Measurements from ENCODE around the gene USB1. TPM values are rescaled to one million over a fixed set of nuclear protein-coding genes. Genes with fewer than 3 reads are reported as not detected.

The USB1 gene
- total and polyA plus RNA-seq, 4 donors = 8.9 to 40.7 (median 28.3) TPM

DNA sequence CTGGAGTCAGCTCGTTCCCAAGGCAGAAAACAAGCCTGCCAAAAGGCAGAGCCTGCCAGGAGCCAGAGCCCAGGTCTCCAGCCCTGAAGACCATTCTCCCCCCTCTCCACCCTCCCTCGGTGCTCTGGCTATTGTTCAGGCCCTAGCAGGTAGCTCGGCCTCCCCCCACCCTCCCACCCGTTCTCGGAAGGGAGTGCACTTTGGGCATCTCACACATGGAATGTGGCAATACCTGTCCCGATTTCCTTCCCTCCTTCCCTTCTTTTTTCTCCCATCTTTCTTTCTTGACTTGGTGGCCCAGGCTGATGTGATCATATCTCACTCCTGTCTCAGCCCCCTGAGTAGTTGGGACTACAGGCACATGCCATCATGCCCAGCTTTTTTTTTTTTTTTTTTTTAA, 42.7 kb upstream of the USB1 start:
- no peak for DNase-seq (ENCODE audit: low spot score)
- H3K36me3 ChIP-seq (ENCODE audit: control insufficient read depth in 4 of 4, insufficient read depth in 3 of 4, low read depth in 1 of 4, low read length in 3 of 4) = no peaks in the 10 kb centered on the region
- H3K9ac ChIP-seq (ENCODE audit: low read depth in 1 of 2, low read length in 2 of 2) = no peak overlapping the region
- 82% methylated on average over 6 of the region's 6 CpGs for WGBS
- H3K4me3 ChIP-seq (ENCODE audit: low read depth in 1 of 3, low read length in 3 of 3) = no peak overlapping the region
- no peaks in the 10 kb centered on the region for H3K27me3 ChIP-seq (ENCODE audit: control insufficient read depth in 4 of 4, insufficient read depth in 4 of 4, low read length in 3 of 4)
- no peak overlapping the region for H3K27ac ChIP-seq (ENCODE audit: low read depth in 1 of 2, low read length in 2 of 2)
- H3K9me3 ChIP-seq (ENCODE audit: control insufficient read depth in 4 of 4, low read length in 3 of 4) = no peaks in the 10 kb centered on the region
- H3K4me1 ChIP-seq (ENCODE audit: control insufficient read depth in 4 of 4, insufficient read depth in 4 of 4, low read length in 3 of 4) = no peaks in the 10 kb centered on the region
- TF ChIP-seq MAX (IDR thresholded peaks at IDR 0.05) (no peak), FOXA1 (IDR thresholded peaks at IDR 0.05) (no peak), NR2F2 (IDR thresholded peaks at IDR 0.05) (no peak), YY1 (IDR thresholded peaks at IDR 0.05) (no peak), TAF1 (conservative IDR thresholded peaks at IDR 0.05) (no peak), HNF4G (IDR thresholded peaks at IDR 0.05) (no peak), REST (IDR thresholded peaks at IDR 0.05) (no peak), EGR1 (IDR thresholded peaks at IDR 0.05; ENCODE audit: low read depth in 2 of 2) (no peak), FOXA2 (IDR thresholded peaks at IDR 0.05) (no peak), HNF4A (conservative IDR thresholded peaks at IDR 0.05) (no peak), SP1 (IDR thresholded peaks at IDR 0.05) (no peak), RAD21 (IDR thresholded peaks at IDR 0.05) (no peak)

- DNase-seq (ENCODE audit: low spot score) = no peak
- no peak overlapping the region for H3K27ac ChIP-seq (ENCODE audit: low read depth in 1 of 2, low read length in 2 of 2)
- TF ChIP-seq ATF3 (IDR thresholded peaks at IDR 0.05) (no peak), EGR1 (IDR thresholded peaks at IDR 0.05; ENCODE audit: low read depth in 2 of 2) (no peak), HNF4A (conservative IDR thresholded peaks at IDR 0.05) (no peak), GABPA (IDR thresholded peaks at IDR 0.05 in 1 of 2, conservative IDR thresholded peaks at IDR 0.05 in 1 of 2) (no peak)
- TF ChIP-seq, protein P1, sequence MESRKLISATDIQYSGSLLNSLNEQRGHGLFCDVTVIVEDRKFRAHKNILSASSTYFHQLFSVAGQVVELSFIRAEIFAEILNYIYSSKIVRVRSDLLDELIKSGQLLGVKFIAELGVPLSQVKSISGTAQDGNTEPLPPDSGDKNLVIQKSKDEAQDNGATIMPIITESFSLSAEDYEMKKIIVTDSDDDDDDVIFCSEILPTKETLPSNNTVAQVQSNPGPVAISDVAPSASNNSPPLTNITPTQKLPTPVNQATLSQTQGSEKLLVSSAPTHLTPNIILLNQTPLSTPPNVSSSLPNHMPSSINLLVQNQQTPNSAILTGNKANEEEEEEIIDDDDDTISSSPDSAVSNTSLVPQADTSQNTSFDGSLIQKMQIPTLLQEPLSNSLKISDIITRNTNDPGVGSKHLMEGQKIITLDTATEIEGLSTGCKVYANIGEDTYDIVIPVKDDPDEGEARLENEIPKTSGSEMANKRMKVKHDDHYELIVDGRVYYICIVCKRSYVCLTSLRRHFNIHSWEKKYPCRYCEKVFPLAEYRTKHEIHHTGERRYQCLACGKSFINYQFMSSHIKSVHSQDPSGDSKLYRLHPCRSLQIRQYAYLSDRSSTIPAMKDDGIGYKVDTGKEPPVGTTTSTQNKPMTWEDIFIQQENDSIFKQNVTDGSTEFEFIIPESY (IDR thresholded peaks at IDR 0.05) = no peak
These were observed 42.1 kb upstream of the USB1 start for GRCh38 chr16:57959121-57959520.

More at GRCh38 chr16:57959121-57959520, 42.1 kb upstream of the USB1 start:
- Histone ChIP-seq H3K36me3 (ENCODE audit: control insufficient read depth in 4 of 4, insufficient read depth in 3 of 4, low read depth in 1 of 4, low read length in 3 of 4) (no peaks in the 10 kb centered on the region), H3K4me1 (ENCODE audit: control insufficient read depth in 4 of 4, insufficient read depth in 4 of 4, low read length in 3 of 4) (no peaks in the 10 kb centered on the region), H3K9me3 (ENCODE audit: control insufficient read depth in 4 of 4, low read length in 3 of 4) (no peaks in the 10 kb centered on the region), H3K27me3 (ENCODE audit: control insufficient read depth in 4 of 4, insufficient read depth in 4 of 4, low read length in 3 of 4) (no peaks in the 10 kb centered on the region), H3K4me3 (ENCODE audit: low read depth in 1 of 3, low read length in 3 of 3) (no peak overlapping the region), H3K9ac (ENCODE audit: low read depth in 1 of 2, low read length in 2 of 2) (no peak overlapping the region)
- 91% methylated on average over 8 of the region's 8 CpGs for WGBS

Data from liver (tissue), 9 donors.